NCI-H2107 treated with DMSO at 0.1 percent for 48 hours (cell line): ENCODE results near the gene PCGF1.

Experiments
- DNase-seq: peaks from one replicate; lab custom pipeline; 2025; ENCODE audit not compliant: unreplicated experiment; lab: John Stamatoyannopoulos, UW

PCGF1 gene

DNA sequence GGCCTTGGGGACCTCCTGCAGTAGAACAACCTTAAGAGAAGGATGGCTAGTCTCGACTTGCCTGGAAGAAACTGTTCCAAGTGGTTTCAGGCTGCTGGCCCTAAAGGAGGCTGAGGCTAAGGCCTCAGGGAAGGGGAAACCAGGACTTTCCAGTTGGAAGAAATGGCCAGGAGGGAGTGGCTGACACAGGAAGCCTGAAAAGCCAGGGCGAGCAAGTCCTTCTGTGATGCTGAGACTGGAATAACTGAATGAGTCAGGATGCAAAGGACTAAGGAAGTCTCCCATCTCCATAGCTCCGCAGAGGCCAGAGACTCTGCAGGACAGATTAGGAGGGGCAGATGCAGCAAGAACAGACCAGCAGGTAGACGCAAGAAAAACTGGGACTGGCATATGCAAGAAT is 29.6 kb upstream of the PCGF1 start:
- no peak for DNase-seq

DNA sequence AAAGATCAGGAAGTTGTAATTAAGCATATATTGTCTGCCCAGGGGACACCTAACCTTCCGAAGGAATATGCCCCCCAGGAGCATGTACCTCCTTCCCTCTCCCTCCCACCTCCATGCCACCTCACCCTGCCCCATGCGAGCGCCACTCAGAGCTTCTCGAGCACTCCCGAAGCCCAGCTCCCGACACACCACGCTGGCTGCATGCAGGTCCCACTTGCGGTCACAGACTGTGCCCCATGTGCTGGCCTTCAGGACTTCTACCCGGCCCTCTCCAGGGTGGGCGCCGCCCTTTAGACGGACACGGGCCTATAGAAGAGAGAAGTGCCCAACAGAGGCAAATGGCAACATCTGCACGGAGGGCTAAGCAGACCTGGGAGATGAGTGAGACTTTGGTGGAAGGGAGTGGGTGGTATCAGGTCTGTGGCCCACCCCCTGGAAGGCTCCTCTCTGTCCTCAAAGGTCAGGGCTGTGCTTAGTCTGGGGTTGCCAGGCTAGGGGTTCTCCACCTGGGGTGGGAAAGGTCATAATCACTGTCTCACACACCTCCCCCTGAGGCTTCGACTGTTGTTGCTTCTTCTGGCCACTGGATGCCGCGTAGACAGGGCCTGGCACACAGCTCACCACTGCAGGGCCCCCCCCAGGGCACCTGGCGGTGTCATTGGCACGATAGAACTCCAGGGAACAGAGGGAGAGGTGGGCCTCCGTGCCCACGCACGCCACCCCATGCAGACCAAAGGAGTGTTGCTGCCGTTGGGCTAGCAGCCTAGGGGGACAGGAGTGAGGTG is 28.9 kb upstream of the PCGF1 start:
- no peak for DNase-seq

DNA sequence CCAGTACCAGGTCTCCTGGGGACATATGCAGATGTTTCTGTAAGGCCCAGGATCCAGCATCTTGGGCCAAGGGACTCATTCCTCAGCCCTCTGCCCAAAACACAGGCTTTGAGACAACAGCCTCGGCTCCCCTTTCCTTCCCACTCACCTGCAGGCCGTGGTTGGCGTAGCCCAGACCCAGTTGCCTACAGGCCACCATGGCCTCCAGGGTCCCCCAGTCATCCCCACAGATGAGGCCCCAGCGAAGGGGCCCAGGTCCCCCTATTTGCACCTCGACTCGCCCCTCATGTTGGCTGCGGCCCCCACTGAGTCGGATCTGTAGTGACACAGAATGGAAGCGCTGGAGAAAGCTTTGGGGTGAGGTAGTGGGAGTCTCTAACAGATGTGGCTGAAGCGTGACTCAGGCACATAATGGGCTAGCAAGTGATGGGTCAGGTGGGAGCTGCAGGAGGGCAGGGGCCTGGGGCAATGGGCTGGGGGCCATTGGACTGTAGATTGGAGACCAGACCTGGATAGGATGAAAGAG is 28.0 kb upstream of the PCGF1 start:
- DNase-seq: no peak

DNA sequence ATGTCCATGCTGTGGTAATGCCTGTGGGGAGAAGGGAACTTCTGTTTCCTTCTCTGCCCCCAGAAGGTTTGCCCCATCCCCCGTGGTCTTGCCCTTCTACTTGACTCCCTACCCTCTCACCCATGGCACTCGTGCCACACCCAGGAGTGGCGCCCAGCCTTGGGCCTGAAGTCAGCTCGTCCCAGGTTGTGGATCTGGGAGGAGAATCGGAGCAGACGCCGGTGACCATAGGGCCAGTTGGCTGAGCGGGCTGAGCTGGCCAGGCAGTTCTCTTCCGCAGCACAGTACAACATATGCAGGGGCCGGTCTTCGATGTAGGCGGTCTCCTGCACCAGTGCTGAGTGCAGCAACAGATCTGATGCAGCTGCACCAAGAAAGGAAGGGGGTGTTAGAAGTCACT is 26.9 kb upstream of the PCGF1 start:
- no peak for DNase-seq

DNA sequence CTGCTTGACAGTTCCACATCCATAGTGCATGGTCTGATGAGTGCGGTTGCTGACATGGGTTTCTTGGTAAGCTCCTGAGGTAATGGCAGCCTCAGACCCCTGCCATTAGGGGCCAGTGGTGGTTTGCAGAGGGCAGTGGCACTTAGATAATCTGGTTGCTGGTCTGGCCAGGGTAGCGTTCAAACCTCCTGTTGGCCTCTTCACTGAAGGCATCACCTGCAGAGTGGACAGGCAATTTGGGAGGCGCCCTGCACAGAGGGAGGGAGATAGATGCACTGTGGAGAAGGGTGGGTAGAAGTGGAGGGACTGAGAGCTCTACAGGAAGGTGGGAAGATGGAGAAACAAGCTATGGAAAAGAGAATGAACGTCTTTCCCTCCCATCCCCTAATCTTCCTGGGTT is 26.0 kb upstream of the PCGF1 start:
- DNase-seq: no peak

DNA sequence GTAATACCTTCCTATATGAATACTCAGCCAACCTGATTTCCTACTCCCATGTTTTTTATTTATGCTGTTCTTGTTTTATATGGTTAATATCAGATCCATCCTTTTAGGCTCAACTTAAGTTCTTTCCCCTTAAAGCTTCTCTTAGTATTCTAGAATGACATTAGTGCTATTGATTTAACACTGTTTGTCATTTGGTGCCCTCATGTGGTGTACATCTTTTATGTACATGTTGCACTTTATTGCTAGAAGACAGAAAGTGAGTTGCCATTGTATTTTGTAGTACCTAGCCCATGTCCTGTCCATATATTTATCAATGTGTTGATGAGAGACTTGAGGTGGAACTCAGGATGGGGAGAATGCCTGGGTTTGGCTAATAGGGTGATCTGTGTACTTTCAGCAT is 24.7 kb upstream of the PCGF1 start:
- DNase-seq: peak; percentile 29

DNA sequence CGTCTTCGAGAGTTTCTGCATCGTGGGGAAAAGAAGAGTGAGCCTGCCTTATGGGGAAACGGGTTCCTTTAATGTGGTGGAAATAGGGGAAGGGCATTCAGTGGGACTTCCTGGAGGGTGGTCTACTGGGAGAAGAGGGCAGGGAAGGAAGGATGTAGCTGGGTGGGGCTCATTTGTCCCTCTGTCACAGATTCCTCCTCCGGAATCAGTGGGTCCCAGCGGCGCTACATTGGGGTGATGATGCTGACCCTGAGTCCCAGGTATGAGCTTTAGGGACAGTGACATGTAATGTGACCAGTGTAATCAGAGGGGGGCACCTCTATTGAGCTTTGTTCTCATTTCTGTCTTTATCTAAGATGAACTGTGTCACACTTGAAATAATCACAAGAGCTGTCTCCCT is 24.2 kb upstream of the PCGF1 start:
- no peak for DNase-seq

DNA sequence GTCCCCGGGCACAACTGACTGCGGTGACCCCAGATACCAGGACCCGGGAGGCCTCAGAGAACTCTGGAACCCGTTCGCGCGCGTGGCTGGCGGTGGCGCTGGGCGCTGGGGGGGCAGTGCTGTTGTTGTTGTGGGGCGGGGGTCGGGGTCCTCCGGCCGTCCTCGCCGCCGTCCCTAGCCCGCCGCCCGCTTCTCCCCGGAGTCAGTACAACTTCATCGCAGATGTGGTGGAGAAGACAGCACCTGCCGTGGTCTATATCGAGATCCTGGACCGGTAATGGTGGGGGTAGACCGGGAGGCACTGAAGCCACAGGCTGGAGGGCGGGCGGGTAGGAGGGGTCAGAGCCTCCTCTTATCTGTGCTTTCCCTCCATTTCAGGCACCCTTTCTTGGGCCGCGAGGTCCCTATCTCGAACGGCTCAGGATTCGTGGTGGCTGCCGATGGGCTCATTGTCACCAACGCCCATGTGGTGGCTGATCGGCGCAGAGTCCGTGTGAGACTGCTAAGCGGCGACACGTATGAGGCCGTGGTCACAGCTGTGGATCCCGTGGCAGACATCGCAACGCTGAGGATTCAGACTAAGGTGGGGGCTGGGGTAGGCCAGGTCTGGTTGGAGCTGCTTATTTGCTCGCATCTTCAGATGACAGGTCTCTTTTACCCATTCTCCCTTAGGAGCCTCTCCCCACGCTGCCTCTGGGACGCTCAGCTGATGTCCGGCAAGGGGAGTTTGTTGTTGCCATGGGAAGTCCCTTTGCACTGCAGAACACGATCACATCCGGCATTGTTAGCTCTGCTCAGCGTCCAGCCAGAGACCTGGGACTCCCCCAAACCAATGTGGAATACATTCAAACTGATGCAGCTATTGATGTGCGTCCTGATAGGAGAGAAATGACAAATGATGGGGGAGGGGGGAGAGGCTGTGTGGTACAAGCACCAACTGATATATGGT is 23.0 kb upstream of the PCGF1 start:
- no peak for DNase-seq

DNA sequence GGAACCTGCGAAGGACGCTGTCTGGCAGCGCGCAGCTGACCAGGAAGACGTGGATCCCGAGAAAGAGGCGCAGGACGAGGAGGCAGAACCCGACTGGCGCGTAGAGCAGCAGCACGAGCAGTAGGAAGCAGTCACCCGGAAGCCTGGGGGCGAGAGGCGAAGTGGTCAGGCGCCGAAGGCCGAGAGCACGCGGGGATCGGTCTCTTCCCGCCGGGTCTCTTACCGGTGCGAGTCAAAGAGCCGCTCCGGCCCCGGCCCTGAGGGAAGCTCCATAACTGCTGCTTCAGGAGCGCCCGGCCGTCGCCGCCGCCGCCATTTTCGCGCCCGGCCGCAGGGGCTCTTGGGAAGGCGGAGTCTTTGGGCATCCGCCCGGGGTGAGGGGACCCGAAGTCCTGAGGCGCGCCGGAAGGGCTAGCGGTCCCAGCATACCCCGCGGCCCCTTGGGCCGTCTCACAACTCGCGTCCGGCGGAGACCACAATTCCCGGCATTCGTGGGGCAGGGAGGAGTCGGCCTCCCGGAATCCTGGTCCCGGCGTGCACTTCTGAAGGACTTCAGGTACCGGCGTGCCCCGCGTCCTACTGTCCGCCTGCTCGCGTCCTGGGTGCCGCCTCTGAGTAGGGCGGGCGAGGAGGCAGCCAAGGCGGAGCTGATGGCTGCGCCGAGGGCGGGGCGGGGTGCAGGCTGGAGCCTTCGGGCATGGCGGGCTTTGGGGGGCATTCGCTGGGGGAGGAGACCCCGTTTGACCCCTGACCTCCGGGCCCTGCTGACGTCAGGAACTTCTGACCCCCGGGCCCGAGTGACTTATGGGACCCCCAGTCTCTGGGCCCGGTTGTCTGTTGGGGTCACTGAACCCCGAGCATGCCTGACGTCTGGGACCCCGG is 22.1 kb upstream of the PCGF1 start, which contains the start of the genes AUP1 and HTRA2:
AUP1 (minus strand) TSS at position 350 of the 882 bp plus-strand sequence; CDS start at position 273, 77 bp downstream.
HTRA2 (plus strand) TSS at position 577 of the 882 bp plus-strand sequence; CDS start at position 651, 74 bp downstream.
- DNase-seq: peak; percentile 86

DNA sequence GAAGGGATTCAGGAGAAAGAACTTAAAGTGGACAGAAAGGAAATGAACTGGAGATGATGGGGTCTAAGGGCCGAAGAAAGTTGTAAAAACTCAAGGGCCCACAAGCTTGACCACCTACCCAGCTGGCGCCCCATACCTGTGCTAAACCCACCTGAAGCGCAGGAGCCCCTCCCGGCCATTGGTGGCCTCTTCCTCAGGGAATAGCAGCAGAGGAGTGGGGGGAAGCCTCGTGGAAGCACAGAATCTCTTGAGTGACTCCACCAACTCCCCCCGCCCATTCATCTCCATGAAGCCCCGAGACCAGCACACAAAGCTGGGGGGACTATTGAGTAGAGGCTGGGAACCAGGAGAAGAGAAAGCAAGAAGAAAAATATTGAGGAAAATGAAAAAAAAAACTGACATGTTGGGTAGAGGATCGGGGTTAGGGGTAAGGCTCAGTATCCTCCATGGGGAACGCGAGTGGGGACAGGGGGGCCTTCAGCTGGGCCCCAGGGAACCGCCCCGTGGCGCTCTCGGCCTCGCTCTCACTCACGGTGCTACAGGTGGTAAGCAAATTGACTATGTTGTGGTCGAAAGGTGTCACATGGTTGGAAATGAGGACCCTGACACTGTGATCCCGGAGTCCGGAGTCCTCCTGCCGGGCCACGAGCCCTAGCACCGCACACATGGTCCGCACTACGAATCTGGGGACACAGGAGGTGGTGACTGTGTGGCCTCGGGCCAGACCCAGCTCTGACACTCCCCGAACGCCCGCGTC is 21.3 kb upstream of the PCGF1 start:
- no peak for DNase-seq

DNA sequence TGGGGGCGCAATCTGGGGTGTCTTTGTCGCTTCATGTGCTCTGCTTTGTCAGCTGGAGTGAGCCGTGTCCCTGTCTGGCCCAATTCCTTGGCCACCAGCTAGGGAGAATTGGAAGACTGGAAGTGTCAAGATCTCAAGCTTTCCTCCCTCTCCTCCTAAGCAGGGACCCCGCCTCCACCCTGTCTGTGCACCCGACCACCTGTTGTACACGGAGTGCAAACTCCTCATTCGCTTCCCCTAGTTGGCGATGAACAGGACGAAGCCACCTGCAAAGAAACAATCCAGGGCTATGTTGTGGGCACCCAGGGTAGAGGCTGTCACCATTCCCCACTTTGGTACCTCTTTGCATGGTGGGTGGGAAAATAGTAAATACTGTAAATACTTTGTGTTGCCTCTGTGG is 20.2 kb upstream of the PCGF1 start:
- DNase-seq: no peak

DNA sequence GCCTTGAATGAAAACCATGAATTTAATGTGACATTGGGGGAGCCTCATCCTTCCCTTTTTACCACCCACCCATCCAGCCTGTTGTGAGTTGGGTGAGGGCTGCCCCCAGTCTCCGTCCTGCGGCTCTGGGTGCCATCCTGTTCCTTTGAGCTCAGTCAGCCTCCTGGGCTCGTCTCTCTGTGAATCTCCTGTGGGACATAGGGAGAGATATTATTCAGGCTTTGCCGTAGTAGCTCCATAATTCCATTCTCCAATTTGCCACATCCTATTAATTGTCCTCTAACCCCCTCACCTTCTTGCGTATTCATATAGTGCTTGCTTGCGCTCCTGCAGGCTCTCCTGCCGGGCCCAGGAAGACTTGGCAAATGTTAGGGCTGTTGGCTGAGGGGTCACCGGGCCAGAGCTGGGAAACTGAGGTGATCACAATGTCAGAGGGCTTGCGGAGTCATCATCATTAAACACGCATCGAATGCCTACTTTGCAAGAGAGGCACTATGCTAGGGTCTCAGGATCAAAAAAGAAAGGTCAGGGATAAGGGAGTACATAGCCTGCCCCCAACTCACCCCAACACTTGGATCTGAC is 19.2 kb upstream of the PCGF1 start:
- no peak for DNase-seq

DNA sequence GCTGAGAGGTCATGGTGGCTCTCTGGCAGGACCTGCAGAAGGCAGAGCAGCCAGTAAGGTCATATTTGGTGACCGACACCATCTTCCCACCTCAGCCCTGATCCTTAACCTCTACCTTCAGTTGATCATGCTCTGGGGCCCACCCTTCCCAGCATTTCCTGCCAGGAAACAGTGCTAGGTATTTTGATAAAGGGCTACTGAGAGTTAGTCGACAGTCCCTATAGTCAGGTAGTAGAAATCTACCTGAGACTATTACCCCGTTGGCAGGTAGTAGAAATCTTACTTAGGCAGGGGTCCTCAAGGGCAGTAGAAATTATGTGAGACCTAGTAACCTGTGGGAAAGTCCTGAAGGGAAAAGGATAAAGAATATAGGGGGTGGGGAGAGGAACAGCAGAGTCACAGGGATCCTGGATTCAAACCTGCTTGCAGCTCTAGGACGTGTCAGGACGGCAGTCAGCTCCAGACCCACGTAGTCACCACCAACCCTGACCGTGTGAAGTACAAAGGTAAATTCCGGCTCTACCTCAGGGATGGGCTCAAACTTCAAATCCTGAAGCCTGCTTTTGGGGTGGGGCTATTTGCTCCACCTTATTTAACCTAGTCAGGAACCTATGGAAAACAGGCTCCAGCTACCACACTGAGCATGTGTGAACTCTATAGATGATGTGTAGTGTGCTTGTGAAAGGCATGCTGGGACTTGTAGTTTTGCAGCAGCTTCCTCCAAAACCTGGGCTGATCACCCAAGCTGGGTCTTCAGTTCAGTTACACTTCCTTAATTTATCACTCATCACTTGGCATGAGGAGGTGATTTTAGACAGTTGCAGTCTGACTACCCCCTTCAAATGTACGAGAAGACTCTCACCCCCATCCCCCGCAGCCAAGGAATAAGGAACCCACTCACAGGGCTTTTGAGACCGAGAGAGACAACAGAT is 18.5 kb upstream of the PCGF1 start, which contains the start of gene DQX1:
DQX1 (minus strand) TSS at position 515 of the 932 bp plus-strand sequence; CDS start at position 13, 502 bp downstream.
- no peak for DNase-seq

DNA sequence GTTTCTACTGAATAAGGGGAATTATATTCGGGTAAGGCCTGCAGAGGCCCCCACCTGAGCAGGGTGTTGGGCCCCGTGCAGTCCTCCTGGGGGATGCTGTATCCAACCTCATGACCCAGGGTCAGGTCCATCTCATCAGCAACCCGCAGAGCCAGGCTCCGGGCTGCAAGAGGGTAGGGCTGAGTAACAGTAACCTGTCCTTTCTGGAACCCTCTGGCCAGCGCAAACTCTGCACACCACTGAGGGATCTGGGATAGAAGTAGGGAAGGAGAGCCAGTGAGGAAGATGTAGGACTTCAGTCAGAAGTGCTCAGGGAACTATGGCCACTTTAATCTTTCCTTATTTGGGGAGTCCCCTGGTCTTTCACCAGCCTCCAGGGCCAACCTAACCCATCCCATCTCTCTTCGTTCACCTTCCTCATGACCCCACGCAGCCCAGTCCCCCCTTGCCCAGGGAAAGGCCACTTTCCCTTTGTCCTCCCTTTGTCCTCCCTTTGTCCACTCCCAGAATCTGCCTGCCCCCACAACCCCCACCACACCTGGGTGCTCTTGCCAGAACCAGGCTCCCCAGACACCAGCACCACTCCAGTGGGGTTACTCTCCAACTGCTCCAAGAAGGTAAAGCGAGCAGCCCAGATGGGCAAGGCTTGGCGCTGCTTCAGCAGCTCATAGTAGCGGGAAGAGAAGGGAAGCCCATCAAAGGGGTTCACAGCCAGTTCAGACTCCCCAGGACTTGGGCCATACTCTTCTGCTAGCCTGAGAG is 17.6 kb upstream of the PCGF1 start:
- DNase-seq: no peak

DNA sequence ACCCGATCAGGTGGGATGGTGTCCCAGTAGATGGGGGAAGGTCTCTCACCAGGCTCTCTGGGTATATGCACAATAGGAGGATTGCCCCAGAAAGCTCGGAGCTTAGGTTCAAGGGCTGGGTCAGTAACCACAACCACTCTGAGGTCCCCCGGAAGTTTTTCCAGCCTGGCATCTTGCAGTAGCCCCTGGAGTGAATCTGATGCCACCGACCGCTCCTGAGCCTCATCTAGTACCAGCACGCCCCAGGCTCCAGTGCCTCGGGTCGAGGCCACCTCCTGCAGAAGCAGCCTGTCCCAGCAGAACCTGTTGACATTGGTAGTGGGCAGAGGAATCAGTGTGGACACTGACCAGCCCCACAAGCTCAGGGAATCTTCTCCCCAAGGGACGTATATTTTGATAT is 16.5 kb upstream of the PCGF1 start:
- no peak for DNase-seq

DNA sequence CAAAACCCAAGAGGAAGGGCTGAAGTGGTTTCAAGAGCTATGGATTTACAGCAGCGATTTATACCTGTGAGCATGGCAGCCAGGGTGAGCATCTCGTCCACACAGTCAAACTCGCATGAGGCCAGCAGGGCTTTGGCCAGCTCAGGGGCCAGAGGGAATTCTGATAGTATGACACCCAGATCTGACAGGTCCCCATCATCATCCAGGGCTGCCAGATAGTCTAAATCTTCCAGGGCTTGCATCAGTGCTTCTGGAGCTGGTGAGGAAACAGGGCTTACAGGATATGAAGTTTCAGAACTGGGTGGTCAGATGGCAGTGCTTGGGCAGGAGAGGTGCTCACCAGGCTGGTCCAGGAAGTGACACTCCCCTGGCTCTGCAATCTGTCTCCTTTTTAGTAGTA is 15.0 kb upstream of the PCGF1 start:
- DNase-seq: no peak

DNA sequence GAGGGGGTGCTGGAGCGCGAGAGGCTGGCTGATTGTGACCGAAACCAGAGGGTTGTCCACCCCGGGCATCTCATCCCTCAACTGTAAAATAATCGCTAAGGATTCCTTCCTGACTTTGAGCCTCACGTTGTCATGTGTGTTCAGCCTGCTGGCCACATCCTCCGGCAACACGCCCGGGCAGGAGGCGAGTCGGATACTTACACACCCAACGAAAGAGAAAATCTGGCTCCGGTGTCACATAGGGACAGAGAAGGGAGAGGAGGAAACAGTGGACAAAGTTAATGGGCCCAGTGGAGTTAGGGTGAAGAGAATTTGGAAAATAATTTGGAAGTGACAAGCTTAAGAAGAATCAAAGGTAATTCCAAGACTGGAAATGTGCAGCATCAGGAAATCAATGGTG is 9.2 kb upstream of the PCGF1 start:
- no peak for DNase-seq
